Ovary (tissue), 9 donors: ENCODE results near the gene ANKMY1. TPM values are rescaled to one million over a fixed set of nuclear protein-coding genes. Genes with fewer than 3 reads are reported as not detected.
A peak's percentile ranks its signal among the peaks of the same experiment; 100 is the strongest.

Experiments
- DNase-seq, 5 donors: peaks; one replicate each; pipeline ENCODE4 v3.0.0-alpha.2; 2019 to 2020
- H3K27ac ChIP-seq, 2 donors: fragments of 200-600 bp; one replicate each; pipeline versions ENCODE4 v1.5.1 to v1.8.0; 2019 to 2022
- H3K27me3 ChIP-seq: fragments of 200-600 bp; one replicate; pipeline ENCODE4 v1.8.0; 2022
- H3K36me3 ChIP-seq: fragments of 200-600 bp; sonication (generic); one replicate; pipeline ENCODE4 v1.5.1; 2019
- H3K4me1 ChIP-seq: one replicate; pipeline ENCODE4 v1.8.1; 2013; ENCODE audit warnings: mild to moderate bottlenecking, moderate library complexity; ENCODE audit not compliant: insufficient read depth
- H3K4me3 ChIP-seq: fragments of 200-600 bp; sonication (generic); one replicate; pipeline ENCODE4 v1.5.1; 2017
- H3K9me3 ChIP-seq, 2 donors: fragments of 200-600 bp in 1 of 2; sonication (generic) in 1 of 2; one replicate each; pipeline versions ENCODE4 v1.5.1 to v1.8.1; 2013 to 2019; ENCODE audit warnings: mild to moderate bottlenecking in 1 of 2, moderate library complexity in 1 of 2
- EP300 ChIP-seq: sonication (generic); formaldehyde crosslinking; IDR thresholded peaks from one replicate; pipeline ENCODE4 v1.6.1; 2017; ENCODE audit warnings: antibody characterized with exemption
- POLR2A ChIP-seq: fragments of 450-650 bp; IDR thresholded peaks from one replicate; pipeline ENCODE4 v1.6.1; 2017; ENCODE audit warnings: antibody characterized with exemption, mild to moderate bottlenecking, moderate library complexity
- WGBS, 3 donors: extraction: QIAGEN DNeasy Blood & Tissue Kit in 1 of 3; methylation state at CpG; one replicate each; pipeline versions ENCODE4 v1.1.5 to v1.1.7; 2013 to 2017; 5-methylcytosine and 5-hydroxymethylcytosine counted together
- intact Hi-C, 4 donors: fragments of 100-400 bp; cut with DNase I; formaldehyde crosslinking; loops; one replicate each; pipeline versions ENCODE4 v1.11.0 to v1.15.1; 2022 to 2023
- polyA plus RNA-seq, 2 donors: library from polyadenylated mRNA; stranded (reverse); fragments of 200-250 nt in 1 of 2; fragments of 350-450 nt in 1 of 2; fragmentation: Illumina TruSeq in 1 of 2; extraction: RNeasy Lipid Tissue Mini Kit (QIAGEN cat#74804) in 1 of 2; gene quantifications; one replicate each; pipeline ENCODE4 v1.2.3, GENCODE V29; 2013 to 2014
- total RNA-seq, 7 donors: library from RNA; depleted of rRNA in 2 of 7; stranded (reverse); fragments of >200 nt in 2 of 7; fragmentation: NEBNext Ultra II Directional in 3 of 7; extraction: Animal tissue kit (Norgen Biotek cat#: 25700) in 3 of 7; gene quantifications; one replicate each; pipeline versions ENCODE4 v1.1.0 to v1.2.4, GENCODE V29; 2016 to 2023
- TF ChIP-seq, protein P1 (sequence below), 3 donors: fragments of 450-650 bp in 2 of 3; fragments of 200-600 bp in 1 of 3; IDR thresholded peaks; one replicate each; pipeline versions ENCODE4 v1.5.1 to v1.8.0; 2016 to 2022; ENCODE audit warnings: antibody characterized with exemption in 3 of 3, mild to moderate bottlenecking in 1 of 3
- donor health status: DM: no; HTN: no; CAD: no; lungs with moderate emphysema.
- donor health status: DM: no; HTN: no; CAD: no.
- donor health status: Bipolar disorder and iron deficiency.
- donor health status: DM: yes; HTN: yes; CAD: no.
- donor health status: DM: no; HTN: no; CAD: no.
- donor health status: DM: yes; HTN: yes; CAD: no.

Gene ANKMY1
- total and polyA plus RNA-seq, 9 donors = 11.5 to 24.2 (median 19.0) TPM

DNA sequence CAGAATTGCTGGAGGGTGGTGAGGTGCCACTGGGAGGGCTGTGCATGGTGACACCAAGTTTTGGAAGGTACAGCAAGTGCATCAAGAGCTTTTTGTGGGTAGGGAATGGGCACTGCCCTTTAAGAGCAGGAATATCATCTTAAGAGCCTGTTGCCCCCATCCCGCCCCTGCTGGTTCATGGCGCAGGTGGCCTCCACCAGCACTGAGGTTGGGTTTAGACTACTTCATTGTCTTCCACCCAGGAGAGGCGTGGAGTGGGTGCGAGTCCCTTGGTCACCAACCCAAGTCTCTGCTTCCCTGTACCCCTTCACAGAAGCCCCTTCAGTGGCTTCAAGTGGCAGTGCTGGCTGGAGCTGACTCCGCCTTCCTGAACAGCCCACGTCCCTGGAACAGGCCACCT lies 18.2 kb upstream of the ANKMY1 start:
- no peak overlapping the region for H3K27ac ChIP-seq
- no peak for TF ChIP-seq POLR2A
- TF ChIP-seq EP300 = no peak
- TF ChIP-seq, protein P1, sequence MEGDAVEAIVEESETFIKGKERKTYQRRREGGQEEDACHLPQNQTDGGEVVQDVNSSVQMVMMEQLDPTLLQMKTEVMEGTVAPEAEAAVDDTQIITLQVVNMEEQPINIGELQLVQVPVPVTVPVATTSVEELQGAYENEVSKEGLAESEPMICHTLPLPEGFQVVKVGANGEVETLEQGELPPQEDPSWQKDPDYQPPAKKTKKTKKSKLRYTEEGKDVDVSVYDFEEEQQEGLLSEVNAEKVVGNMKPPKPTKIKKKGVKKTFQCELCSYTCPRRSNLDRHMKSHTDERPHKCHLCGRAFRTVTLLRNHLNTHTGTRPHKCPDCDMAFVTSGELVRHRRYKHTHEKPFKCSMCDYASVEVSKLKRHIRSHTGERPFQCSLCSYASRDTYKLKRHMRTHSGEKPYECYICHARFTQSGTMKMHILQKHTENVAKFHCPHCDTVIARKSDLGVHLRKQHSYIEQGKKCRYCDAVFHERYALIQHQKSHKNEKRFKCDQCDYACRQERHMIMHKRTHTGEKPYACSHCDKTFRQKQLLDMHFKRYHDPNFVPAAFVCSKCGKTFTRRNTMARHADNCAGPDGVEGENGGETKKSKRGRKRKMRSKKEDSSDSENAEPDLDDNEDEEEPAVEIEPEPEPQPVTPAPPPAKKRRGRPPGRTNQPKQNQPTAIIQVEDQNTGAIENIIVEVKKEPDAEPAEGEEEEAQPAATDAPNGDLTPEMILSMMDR (IDR thresholded peaks at IDR 0.05) = no peak
- intact Hi-C loops = no loop called here
- no peak for DNase-seq
- H3K4me1 ChIP-seq = peaks cover 5% of the 10 kb centered on the region
- H3K36me3 ChIP-seq = no peaks in the 10 kb centered on the region
- 76 to 86% (median 79%) methylated on average over 6 of the region's 6 CpGs for WGBS, 3 donors
- H3K9me3 ChIP-seq = no peaks in the 10 kb centered on the region
- no peaks in the 10 kb centered on the region for H3K27me3 ChIP-seq
- H3K4me3 ChIP-seq = no peak overlapping the region

DNA sequence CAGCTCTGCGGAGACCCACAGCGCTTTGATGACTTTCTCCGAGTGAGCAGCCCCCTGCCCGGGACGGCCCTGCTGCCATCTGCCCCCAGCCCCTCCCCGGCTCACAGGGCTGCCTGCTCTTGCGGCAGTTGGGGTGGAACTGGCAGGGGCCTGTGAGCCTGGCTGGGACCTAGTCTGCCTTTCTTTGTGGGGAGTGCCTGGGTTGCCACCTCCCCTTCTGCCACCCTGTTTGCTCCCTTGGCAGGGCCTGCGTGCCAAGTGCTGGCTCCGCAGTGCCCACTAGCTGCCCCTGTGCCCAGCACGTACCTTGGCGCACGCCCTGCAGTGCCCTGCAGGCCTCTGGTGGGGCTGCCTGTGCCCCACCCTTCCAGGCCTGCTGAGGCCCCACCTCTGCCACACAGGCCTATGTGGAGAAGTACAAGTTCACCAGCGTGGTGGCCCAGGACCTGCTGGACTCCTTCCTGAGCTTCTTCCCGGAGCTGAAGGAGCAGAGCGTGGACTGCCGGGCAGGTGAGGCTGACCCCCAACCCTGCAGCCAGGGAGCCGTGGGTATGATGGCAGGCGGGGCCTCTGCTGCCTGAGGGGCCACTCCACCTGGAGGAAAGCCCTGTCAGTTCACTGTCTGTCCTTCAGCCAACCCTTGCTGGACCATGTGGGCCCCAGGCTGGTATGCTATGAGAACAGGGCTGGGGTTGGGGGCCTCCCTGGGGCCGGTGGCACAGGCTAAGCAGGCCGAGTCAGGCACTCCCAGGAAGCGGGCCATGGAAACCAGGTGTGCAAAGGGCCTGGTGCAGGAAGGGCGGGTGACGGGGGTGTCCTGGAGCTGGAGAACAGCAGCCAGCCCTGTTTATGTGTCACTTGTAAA lies 17.5 kb upstream of the ANKMY1 start:
- Histone ChIP-seq H3K9me3 (no peaks in the 10 kb centered on the region), H3K4me1 (peaks cover 4% of the 10 kb centered on the region), H3K4me3 (no peak overlapping the region), H3K27me3 (no peaks in the 10 kb centered on the region), H3K36me3 (no peaks in the 10 kb centered on the region), H3K27ac (no peak overlapping the region)
- WGBS, 3 donors = 80 to 83% (median 82%) methylated on average over 21 to 23 of the region's 23 CpGs
- intact Hi-C loops = no loop called here
- peak in 2 of 5 donors; percentile 24 to 31 for DNase-seq
- TF ChIP-seq, protein P1 (IDR thresholded peaks at IDR 0.05) = no peak
- no peak for TF ChIP-seq POLR2A
- TF ChIP-seq EP300 = no peak

DNA sequence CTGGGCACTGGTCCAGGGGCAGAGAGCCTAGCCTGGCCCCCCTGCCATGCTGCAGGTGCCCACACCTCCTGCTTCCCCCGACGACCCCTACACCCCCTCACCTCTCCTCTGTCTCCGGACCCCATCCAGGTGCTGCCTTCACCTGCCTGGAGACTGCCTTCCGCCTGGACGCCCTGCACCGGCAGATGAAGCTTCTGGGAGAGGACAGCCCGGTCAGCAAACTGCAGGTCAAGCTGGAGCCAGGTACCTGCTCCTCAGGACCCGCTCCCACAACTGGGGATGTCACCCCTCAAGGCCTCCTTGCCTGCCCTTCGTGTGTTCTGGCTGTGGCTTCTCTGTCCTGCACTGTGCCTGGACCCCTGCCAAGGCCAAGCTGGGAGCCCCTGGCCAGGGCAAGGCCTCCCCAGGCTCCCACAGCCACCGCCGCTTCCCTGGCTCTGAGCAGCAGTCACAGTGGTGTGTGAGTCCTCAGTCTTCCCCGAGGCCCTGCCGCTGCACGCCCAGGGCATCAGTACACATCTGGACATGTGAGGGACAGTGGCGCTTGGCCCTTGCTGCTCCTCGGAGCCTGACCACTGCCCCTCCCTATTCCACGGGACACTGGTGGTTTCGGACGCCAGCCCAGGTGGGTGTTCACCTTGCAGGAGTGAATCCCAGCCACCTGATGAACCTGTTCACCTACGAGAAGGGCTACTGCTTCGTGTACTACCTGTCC lies 16.8 kb upstream of the ANKMY1 start:
- Histone ChIP-seq H3K27ac (no peak overlapping the region), H3K4me3 (no peak overlapping the region), H3K4me1 (peaks cover 2% of the 10 kb centered on the region), H3K27me3 (no peaks in the 10 kb centered on the region), H3K9me3 (no peaks in the 10 kb centered on the region), H3K36me3 (no peaks in the 10 kb centered on the region)
- peak in 2 of 5 donors; percentile 46 to 47 for DNase-seq
- intact Hi-C loops = no loop called here
- 75 to 82% (median 78%) methylated on average over 20 to 21 of the region's 21 CpGs for WGBS, 3 donors
- TF ChIP-seq EP300 (no peak), POLR2A (no peak)
- TF ChIP-seq, protein P1 (IDR thresholded peaks at IDR 0.05) = no peak

DNA sequence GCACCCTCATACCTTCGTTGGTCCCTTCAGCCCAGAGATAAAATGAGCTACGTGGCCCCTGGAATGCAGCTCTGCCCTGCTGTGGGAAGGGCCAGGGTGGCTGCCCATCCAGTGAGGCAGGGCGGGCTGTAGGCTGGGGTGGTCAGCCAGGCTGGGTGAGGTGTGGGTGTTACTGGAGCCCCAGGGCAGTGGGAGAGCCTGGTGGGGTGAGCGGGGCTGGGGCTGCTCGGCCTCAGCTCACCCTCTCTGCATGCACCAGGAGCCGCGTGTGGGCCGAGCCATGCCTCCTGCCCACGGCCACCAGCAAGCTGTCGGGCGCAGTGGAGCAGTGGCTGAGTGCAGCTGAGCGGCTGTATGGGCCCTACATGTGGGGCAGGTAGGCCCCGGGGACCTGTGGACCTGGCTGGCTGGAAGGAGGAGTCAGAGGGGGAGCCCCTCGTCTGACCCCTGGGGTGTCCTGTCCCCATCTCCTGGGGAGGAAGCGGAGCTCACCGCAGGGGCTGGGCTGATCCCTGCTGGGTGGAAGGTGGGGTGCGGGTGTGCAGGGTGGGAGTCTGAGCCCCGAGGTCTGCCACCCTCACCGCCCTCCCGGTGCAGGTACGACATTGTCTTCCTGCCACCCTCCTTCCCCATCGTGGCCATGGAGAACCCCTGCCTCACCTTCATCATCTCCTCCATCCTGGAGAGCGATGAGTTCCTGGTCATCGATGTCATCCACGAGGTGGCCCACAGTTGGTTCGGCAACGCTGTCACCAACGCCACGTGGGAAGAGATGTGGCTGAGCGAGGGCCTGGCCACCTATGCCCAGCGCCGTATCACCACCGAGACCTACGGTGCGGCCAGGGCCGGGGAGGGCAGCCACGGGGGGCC lies 16.0 kb upstream of the ANKMY1 start:
- H3K4me1 ChIP-seq = peaks cover 7% of the 10 kb centered on the region
- peak in 3 of 5 donors; percentile 19 to 32 (median 24) for DNase-seq
- H3K9me3 ChIP-seq = no peaks in the 10 kb centered on the region
- H3K27me3 ChIP-seq = no peaks in the 10 kb centered on the region
- no peak overlapping the region for H3K4me3 ChIP-seq
- intact Hi-C loops = no loop called here
- no peaks in the 10 kb centered on the region for H3K36me3 ChIP-seq
- TF ChIP-seq POLR2A (no peak), EP300 (no peak)
- TF ChIP-seq, protein P1 (IDR thresholded peaks at IDR 0.05) = no peak
- H3K27ac ChIP-seq = no peak overlapping the region
- WGBS, 3 donors = 83 to 91% (median 84%) methylated on average over 36 to 37 of the region's 37 CpGs
